Spleen (tissue), 7 donors: ENCODE results near the gene THBS2.

Source experiments
- POLR2A ChIP-seq, 3 donors: fragments of 450-650 bp; IDR thresholded peaks; one replicate each; pipeline ENCODE4 v1.5.1; 2017; ENCODE audit warnings: antibody characterized with exemption in 3 of 3, mild to moderate bottlenecking in 1 of 3
- TF ChIP-seq, protein P1 (sequence below), 11 experiments: fragments of 200-600 bp in 7 of 11; fragments of 450-650 bp in 4 of 11; sonication (generic) in 4 of 11; IDR thresholded peaks in 8 of 11; conservative IDR thresholded peaks in 3 of 11; 1 replicate in 7 of 11; 2 replicates in 4 of 11; pipeline versions ENCODE4 v1.4.0 to v1.8.0; 2016 to 2021; ENCODE audit warnings: antibody characterized with exemption in 11 of 11, inconsistent platforms in 4 of 11, mild to moderate bottlenecking in 1 of 11
- donor health status: DM: no; HTN: no; CAD: no; lungs with moderate emphysema.
- donor health status: DM: no; HTN: no; CAD: no.
- donor health status: DM: no; HTN: no; CAD: no.

DNA sequence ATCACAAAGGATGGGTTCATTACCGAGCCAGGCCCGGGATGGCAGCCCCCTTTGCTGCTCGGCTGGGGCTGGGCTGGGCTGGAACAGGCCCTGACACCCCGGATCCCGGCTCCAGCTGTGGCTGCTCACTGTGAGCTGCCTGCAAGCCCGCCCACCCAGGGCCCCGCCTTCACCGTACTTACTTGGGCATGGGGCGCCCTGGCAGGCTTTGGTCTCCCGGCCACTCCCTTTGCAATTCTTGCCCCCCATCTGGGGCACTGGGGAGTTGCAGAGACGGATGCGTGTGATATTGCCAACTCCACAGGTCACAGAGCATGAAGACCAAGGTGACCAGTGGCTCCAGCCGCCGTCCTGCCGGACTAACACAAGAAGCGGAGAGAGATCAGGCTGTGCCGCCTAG, 16.7 kb downstream of the THBS2 start:
- TF ChIP-seq, protein P1, sequence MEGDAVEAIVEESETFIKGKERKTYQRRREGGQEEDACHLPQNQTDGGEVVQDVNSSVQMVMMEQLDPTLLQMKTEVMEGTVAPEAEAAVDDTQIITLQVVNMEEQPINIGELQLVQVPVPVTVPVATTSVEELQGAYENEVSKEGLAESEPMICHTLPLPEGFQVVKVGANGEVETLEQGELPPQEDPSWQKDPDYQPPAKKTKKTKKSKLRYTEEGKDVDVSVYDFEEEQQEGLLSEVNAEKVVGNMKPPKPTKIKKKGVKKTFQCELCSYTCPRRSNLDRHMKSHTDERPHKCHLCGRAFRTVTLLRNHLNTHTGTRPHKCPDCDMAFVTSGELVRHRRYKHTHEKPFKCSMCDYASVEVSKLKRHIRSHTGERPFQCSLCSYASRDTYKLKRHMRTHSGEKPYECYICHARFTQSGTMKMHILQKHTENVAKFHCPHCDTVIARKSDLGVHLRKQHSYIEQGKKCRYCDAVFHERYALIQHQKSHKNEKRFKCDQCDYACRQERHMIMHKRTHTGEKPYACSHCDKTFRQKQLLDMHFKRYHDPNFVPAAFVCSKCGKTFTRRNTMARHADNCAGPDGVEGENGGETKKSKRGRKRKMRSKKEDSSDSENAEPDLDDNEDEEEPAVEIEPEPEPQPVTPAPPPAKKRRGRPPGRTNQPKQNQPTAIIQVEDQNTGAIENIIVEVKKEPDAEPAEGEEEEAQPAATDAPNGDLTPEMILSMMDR (IDR thresholded peaks at IDR 0.05 in 8 of 11, conservative IDR thresholded peaks at IDR 0.05 in 3 of 11) = no peak
- no peak for TF ChIP-seq POLR2A (IDR thresholded peaks at IDR 0.05)
